GM20000 (cell line): ENCODE results near the gene UBTD1.

ENCODE experiments used
- DNase-seq: peaks from one replicate; pipeline ENCODE4 v3.0.0; 2012; ENCODE audit warnings: low spot score
- TF ChIP-seq, protein P1 (sequence below): IDR thresholded peaks from 2 replicates; pipeline ENCODE4 v1.5.1; 2012; ENCODE audit warnings: mild to moderate bottlenecking, control low read depth; ENCODE audit errors: extremely low read depth, missing control alignments

The UBTD1 gene

DNA sequence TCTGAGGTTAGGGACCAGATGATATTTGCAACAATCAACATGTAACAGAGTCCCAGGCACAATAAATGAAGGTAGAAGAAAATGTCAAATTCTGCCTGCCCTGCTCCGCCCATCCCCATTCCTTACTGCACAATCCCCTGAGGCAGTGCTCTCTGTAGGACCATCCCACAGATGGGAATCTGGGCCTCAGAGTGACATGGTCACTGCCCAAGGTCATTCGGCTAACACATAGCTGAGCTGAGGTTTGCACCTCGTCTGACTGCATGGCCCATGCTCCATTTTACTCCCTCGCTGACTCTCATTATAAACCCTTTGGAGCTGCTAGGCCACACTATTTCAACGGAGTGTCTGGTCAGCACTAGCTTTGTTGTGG is 86.7 kb downstream of the UBTD1 start:
- TF ChIP-seq, protein P1, sequence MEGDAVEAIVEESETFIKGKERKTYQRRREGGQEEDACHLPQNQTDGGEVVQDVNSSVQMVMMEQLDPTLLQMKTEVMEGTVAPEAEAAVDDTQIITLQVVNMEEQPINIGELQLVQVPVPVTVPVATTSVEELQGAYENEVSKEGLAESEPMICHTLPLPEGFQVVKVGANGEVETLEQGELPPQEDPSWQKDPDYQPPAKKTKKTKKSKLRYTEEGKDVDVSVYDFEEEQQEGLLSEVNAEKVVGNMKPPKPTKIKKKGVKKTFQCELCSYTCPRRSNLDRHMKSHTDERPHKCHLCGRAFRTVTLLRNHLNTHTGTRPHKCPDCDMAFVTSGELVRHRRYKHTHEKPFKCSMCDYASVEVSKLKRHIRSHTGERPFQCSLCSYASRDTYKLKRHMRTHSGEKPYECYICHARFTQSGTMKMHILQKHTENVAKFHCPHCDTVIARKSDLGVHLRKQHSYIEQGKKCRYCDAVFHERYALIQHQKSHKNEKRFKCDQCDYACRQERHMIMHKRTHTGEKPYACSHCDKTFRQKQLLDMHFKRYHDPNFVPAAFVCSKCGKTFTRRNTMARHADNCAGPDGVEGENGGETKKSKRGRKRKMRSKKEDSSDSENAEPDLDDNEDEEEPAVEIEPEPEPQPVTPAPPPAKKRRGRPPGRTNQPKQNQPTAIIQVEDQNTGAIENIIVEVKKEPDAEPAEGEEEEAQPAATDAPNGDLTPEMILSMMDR, result no peak
- DNase-seq, result no peak

- TF ChIP-seq, protein P1, result no peak
- no peak for DNase-seq
Measured at GRCh38 chr10:97587183-97587582, 88.5 kb downstream of the UBTD1 start.

DNA sequence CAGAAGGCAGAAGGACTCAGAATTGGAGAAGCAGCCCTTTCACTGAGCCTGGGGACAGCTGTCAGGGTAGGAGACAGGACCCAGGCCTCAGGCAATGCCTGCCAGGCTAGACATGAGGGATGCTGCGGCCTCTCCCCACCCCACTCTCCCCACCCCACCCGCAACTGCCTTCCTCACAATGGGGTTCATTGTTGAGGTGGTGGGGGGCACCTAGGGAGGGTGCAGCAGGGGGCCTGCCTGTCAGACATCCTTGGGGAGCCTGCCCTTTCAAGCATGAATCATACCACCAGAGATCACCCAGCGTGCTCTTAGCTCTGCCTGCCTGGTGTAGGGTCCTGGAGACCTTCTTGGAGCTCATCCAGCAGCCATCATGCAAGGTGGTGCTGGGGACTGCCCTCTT is 90.8 kb downstream of the UBTD1 start, which contains the start of gene C10orf62:
Gene C10orf62 (plus strand): TSS at position 243 of the 400 bp plus-strand sequence. CDS start 177 bp downstream, outside the sequence.
- TF ChIP-seq, protein P1, result no peak

DNA sequence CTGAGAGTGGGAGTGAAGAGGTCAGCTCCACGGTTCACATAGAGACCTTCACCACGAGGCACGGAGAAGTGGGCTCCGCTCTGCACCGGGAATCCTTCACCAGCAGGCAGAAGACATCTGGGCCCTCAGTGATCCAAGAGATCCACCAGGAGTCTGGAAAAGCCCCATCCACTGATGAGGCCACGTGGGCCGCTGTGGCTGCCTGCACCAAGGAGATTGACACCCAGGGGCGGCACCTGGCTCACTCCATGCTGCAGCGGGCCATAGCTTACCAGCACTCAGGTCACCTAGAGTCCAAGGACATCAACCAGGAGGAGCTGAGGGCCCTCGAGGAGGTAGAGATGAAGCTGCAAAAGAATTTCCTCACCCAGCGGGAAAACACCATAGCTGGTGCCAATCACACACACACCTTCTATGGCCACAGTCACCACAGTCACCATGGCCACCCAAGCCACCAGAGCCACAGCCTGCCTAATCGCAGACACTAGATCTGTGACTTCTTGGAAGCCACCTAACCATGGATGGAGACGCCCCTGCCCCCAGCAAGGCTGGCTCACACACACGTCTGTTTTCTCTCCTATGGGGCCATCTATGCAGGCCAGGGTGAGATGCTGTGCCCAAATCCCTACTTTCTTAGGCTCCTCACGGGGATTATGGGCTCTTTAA is 91.5 kb downstream of the UBTD1 start:
- TF ChIP-seq, protein P1, result no peak
- DNase-seq, result no peak

More for the DNA sequence above, 90.8 kb downstream of the UBTD1 start, which contains the start of gene C10orf62:
- no peak for DNase-seq

- TF ChIP-seq, protein P1, result no peak
- no peak for DNase-seq
Measured at GRCh38 chr10:97590748-97591495, 92.2 kb downstream of the UBTD1 start.

GRCh38 chr10:97593421-97593820 is 94.7 kb downstream of the UBTD1 start:
- TF ChIP-seq, protein P1, result no peak

More at GRCh38 chr10:97593421-97593820, 94.7 kb downstream of the UBTD1 start:
- no peak for DNase-seq
